ENCODE measurements around the gene FAM117A. TPM values are rescaled to one million over a fixed set of nuclear protein-coding genes. Genes with fewer than 3 reads are reported as not detected.
"Not testable (repeated sequence)": the region's sequence is repeated elsewhere in the genome, so short reads cannot be mapped to it uniquely, and the experiment has no call there.

Gene FAM117A
- total RNA-seq, 1 donor from 2014 or later = 5.2 TPM

GRCh38 chr17:49730078-49730784 lies 33.7 kb downstream of the FAM117A start:
- H3K4me3 ChIP-seq (ENCODE audit: low read length in 3 of 3) = peak overlapping the region in 2 of 3 donors; percentile 1 to 33
- H3K36me3 ChIP-seq (ENCODE audit: control insufficient read depth in 3 of 3, insufficient read depth in 3 of 3, low read length in 3 of 3) = no peaks in the 10 kb centered on the region
- no peaks in the 10 kb centered on the region for H3K9me3 ChIP-seq (ENCODE audit: control insufficient read depth in 3 of 3, low read length in 3 of 3)
- H3K4me1 ChIP-seq (ENCODE audit: control insufficient read depth in 3 of 3, insufficient read depth in 3 of 3, low read length in 3 of 3) = peaks cover 35 to 39% (median 38%) of the 10 kb centered on the region in 3 donors
- no peaks in the 10 kb centered on the region for H3K27me3 ChIP-seq (ENCODE audit: control insufficient read depth in 3 of 3, insufficient read depth in 3 of 3, low read length in 3 of 3)
- H3K9ac ChIP-seq (ENCODE audit: low read depth in 1 of 3, low read length in 3 of 3) = peak overlapping the region in 2 of 3 donors; percentile 13 to 41
- H3K27ac ChIP-seq (ENCODE audit: low read depth, low read length) = peak overlapping the region; percentile 61

DNA sequence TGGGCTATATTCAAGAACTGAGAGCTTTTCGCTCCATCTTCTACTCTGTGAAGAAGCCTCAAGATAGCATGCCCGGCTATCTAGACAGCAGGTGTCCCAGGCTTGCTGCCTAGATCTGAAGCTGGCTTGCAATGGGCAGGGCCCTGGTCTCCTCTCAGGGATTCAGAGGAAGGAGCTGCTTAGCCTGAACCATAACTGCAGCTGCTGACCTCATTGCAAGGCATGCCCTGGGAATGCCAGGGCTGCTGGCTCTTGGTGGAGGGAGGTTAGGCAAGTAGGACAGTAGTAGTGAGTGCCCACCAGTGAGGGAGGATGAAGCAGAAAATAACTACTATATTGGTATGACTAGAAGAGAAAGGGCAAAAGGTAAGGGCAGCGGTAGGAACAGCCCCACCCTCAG lies 34.9 kb downstream of the FAM117A start:
- Histone ChIP-seq H3K27ac (ENCODE audit: low read depth, low read length) (peak overlapping the region; percentile 61), H3K4me1 (ENCODE audit: control insufficient read depth in 3 of 3, insufficient read depth in 3 of 3, low read length in 3 of 3) (peaks cover 39 to 42% (median 39%) of the 10 kb centered on the region in 3 donors), H3K27me3 (ENCODE audit: control insufficient read depth in 3 of 3, insufficient read depth in 3 of 3, low read length in 3 of 3) (no peaks in the 10 kb centered on the region), H3K9ac (ENCODE audit: low read depth in 1 of 3, low read length in 3 of 3) (no peak overlapping the region), H3K9me3 (ENCODE audit: control insufficient read depth in 3 of 3, low read length in 3 of 3) (no peaks in the 10 kb centered on the region), H3K36me3 (ENCODE audit: control insufficient read depth in 3 of 3, insufficient read depth in 3 of 3, low read length in 3 of 3) (no peaks in the 10 kb centered on the region), H3K4me3 (ENCODE audit: low read length in 3 of 3) (no peak overlapping the region)

GRCh38 chr17:49728425-49728824 lies 35.5 kb downstream of the FAM117A start:
- H3K27me3 ChIP-seq (ENCODE audit: control insufficient read depth in 3 of 3, insufficient read depth in 3 of 3, low read length in 3 of 3) = no peaks in the 10 kb centered on the region
- no peaks in the 10 kb centered on the region for H3K9me3 ChIP-seq (ENCODE audit: control insufficient read depth in 3 of 3, low read length in 3 of 3)
- no peak overlapping the region for H3K27ac ChIP-seq (ENCODE audit: low read depth, low read length)
- peaks cover 44 to 46% (median 45%) of the 10 kb centered on the region in 3 donors for H3K4me1 ChIP-seq (ENCODE audit: control insufficient read depth in 3 of 3, insufficient read depth in 3 of 3, low read length in 3 of 3)
- H3K9ac ChIP-seq (ENCODE audit: low read depth in 1 of 3, low read length in 3 of 3) = no peak overlapping the region
- H3K4me3 ChIP-seq (ENCODE audit: low read length in 3 of 3) = no peak overlapping the region
- H3K36me3 ChIP-seq (ENCODE audit: control insufficient read depth in 3 of 3, insufficient read depth in 3 of 3, low read length in 3 of 3) = no peaks in the 10 kb centered on the region

DNA sequence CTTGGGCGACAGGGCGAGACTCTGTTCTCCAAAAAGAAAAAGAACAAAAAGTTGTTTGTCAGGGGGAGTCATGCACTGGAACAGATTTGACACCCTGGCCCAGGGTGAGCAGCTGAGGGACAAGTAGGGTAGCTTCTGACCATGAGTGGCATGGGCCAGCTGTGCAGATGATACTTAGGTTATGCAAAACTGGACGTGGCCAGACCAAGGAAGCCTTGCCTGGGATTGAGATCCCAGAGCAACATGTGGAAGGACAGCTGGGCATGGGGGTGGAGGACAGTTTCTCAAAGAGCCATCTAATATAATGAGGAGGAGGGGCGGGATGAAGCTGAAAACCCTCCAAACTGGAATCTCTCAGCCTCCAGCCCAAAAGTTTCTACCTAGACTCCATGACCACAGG lies 36.6 kb downstream of the FAM117A start:
- Histone ChIP-seq H3K9ac (ENCODE audit: low read depth in 1 of 3, low read length in 3 of 3) (no peak overlapping the region), H3K4me1 (ENCODE audit: control insufficient read depth in 3 of 3, insufficient read depth in 3 of 3, low read length in 3 of 3) (peaks cover 51 to 52% (median 52%) of the 10 kb centered on the region in 3 donors), H3K4me3 (ENCODE audit: low read length in 3 of 3) (no peak overlapping the region), H3K9me3 (ENCODE audit: control insufficient read depth in 3 of 3, low read length in 3 of 3) (no peaks in the 10 kb centered on the region), H3K36me3 (ENCODE audit: control insufficient read depth in 3 of 3, insufficient read depth in 3 of 3, low read length in 3 of 3) (peaks cover 0 to under 1% (median 0%) of the 10 kb centered on the region in 3 donors), H3K27ac (ENCODE audit: low read depth, low read length) (no peak overlapping the region), H3K27me3 (ENCODE audit: control insufficient read depth in 3 of 3, insufficient read depth in 3 of 3, low read length in 3 of 3) (no peaks in the 10 kb centered on the region)

DNA sequence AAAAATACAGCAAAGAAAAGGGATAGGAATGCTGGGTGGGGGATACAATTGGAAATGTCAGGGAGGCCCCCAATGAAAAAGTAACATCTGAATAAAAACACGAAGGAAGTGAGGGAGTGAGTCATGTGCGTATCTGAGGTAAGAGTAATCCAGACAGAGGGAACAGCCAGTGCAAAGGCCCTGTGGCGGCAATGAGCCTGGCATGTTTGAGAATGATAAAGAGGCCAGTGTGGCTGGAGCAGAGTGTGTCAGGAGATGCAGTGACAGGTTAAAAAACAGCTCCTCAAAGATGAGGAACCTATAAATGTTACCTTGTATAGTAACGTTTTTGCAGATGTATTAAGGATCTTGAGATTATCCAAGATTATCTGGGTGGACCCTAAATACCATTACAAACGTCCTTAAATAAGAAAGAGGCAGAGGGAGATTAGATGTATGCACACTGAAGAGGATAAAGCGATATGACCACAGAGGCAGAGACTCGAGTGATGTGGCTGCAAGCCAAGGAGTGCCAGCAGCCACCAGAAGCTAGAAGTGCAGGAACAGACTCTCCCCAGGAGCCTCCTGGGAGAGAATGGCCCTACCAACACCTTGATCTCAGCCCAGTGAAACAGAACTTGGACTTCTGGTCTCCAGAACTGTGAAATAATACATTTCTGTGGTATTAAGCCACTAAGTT lies 38.3 kb downstream of the FAM117A start:
- Histone ChIP-seq H3K4me1 (ENCODE audit: control insufficient read depth in 3 of 3, insufficient read depth in 3 of 3, low read length in 3 of 3) (peaks cover 48 to 50% (median 48%) of the 10 kb centered on the region in 3 donors), H3K27me3 (ENCODE audit: control insufficient read depth in 3 of 3, insufficient read depth in 3 of 3, low read length in 3 of 3) (no peaks in the 10 kb centered on the region), H3K27ac (ENCODE audit: low read depth, low read length) (no peak overlapping the region), H3K4me3 (ENCODE audit: low read length in 3 of 3) (no peak overlapping the region), H3K36me3 (ENCODE audit: control insufficient read depth in 3 of 3, insufficient read depth in 3 of 3, low read length in 3 of 3) (peaks cover 0 to 4% (median 0%) of the 10 kb centered on the region in 3 donors), H3K9me3 (ENCODE audit: control insufficient read depth in 3 of 3, low read length in 3 of 3) (no peaks in the 10 kb centered on the region), H3K9ac (ENCODE audit: low read depth in 1 of 3, low read length in 3 of 3) (no peak overlapping the region)

DNA sequence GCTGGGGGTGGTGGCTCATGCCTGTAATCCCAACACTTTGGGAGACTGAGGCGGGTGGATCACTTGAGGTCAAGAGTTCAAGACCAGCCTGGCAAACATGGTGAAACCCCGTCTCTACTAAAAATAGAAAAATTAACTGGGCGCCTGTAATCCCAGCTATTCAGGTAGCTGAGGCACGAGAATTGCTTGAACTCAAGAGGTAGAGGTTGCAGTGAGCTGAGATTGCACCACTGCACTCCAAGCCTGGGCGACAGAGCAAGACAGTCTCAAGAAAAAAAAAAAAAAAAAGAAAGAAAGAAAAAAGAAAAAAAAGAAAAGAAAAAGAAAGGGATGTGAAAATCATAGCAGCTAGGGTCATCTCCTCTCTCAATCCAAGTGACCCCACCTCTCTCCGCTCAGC lies 39.4 kb downstream of the FAM117A start:
- peaks cover 38 to 40% (median 38%) of the 10 kb centered on the region in 3 donors for H3K4me1 ChIP-seq (ENCODE audit: control insufficient read depth in 3 of 3, insufficient read depth in 3 of 3, low read length in 3 of 3)
- peak overlapping the region; percentile 62 for H3K27ac ChIP-seq (ENCODE audit: low read depth, low read length)
- not testable (repeated sequence) for H3K9ac ChIP-seq (ENCODE audit: low read depth in 1 of 3, low read length in 3 of 3); H3K9me3 ChIP-seq (ENCODE audit: control insufficient read depth in 3 of 3, low read length in 3 of 3); H3K36me3 ChIP-seq (ENCODE audit: control insufficient read depth in 3 of 3, insufficient read depth in 3 of 3, low read length in 3 of 3); H3K4me3 ChIP-seq (ENCODE audit: low read length in 3 of 3); H3K27me3 ChIP-seq (ENCODE audit: control insufficient read depth in 3 of 3, insufficient read depth in 3 of 3, low read length in 3 of 3)

DNA sequence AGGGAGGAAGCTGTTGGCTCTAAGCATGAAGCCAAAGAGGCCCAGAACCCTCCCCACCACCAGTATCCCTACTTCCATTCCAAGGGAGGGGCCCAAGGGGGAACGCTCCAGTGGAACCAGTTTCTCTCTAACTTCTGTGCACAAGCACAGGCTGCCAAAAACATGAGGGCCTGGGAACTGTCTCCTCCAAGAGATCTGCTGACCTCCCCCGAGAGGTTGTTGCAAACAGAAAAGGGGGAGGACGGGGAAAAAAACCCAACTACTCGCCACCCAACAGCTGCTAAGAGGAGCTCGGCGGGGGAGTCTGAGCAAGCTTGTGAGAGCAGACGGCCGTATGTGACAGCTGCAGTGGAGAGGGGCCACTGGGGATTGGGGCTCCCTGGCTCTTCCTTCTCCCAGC lies 40.5 kb downstream of the FAM117A start:
- Histone ChIP-seq H3K36me3 (ENCODE audit: control insufficient read depth in 3 of 3, insufficient read depth in 3 of 3, low read length in 3 of 3) (peaks cover 4 to 10% (median 6%) of the 10 kb centered on the region in 3 donors), H3K9ac (ENCODE audit: low read depth in 1 of 3, low read length in 3 of 3) (no peak overlapping the region), H3K27me3 (ENCODE audit: control insufficient read depth in 3 of 3, insufficient read depth in 3 of 3, low read length in 3 of 3) (no peaks in the 10 kb centered on the region), H3K27ac (ENCODE audit: low read depth, low read length) (peak overlapping the region; percentile 62), H3K4me1 (ENCODE audit: control insufficient read depth in 3 of 3, insufficient read depth in 3 of 3, low read length in 3 of 3) (peaks cover 26 to 30% (median 27%) of the 10 kb centered on the region in 3 donors), H3K4me3 (ENCODE audit: low read length in 3 of 3) (no peak overlapping the region), H3K9me3 (ENCODE audit: control insufficient read depth in 3 of 3, low read length in 3 of 3) (no peaks in the 10 kb centered on the region)

GRCh38 chr17:49722066-49722465 lies 41.9 kb downstream of the FAM117A start:
- Histone ChIP-seq H3K27ac (ENCODE audit: low read depth, low read length) (peak overlapping the region; percentile 40), H3K4me3 (ENCODE audit: low read length in 3 of 3) (no peak overlapping the region), H3K9ac (ENCODE audit: low read depth in 1 of 3, low read length in 3 of 3) (no peak overlapping the region), H3K4me1 (ENCODE audit: control insufficient read depth in 3 of 3, insufficient read depth in 3 of 3, low read length in 3 of 3) (peaks cover 25 to 30% (median 30%) of the 10 kb centered on the region in 3 donors), H3K27me3 (ENCODE audit: control insufficient read depth in 3 of 3, insufficient read depth in 3 of 3, low read length in 3 of 3) (no peaks in the 10 kb centered on the region), H3K9me3 (ENCODE audit: control insufficient read depth in 3 of 3, low read length in 3 of 3) (no peaks in the 10 kb centered on the region), H3K36me3 (ENCODE audit: control insufficient read depth in 3 of 3, insufficient read depth in 3 of 3, low read length in 3 of 3) (peaks cover 4 to 10% (median 10%) of the 10 kb centered on the region in 3 donors)

DNA sequence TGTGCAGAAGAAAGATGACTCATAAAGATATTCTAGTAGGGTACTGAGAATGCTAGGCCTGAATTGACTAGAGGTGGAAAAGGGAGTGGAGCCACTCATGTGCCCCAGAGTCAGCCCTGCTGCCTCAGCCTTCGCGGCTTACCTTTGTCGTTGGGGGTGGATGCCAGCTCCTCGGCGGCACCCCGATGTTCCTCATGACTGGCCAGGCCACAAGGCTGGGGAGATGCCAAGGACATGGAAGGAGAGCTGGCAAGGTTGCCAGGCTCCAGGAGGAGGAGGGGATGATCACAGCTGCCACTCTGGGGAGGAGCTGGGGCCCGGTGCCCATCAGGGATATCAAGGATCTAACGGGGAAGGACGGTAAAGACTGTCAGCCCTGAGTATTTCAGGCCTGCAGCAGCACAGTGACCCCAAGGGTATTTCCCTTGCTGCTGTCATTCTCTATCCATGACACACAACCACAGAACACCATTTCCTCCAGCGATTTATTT lies 46.5 kb downstream of the FAM117A start:
- Histone ChIP-seq H3K9ac (ENCODE audit: low read depth in 1 of 3, low read length in 3 of 3) (no peak overlapping the region), H3K27me3 (ENCODE audit: control insufficient read depth in 3 of 3, insufficient read depth in 3 of 3, low read length in 3 of 3) (no peaks in the 10 kb centered on the region), H3K4me1 (ENCODE audit: control insufficient read depth in 3 of 3, insufficient read depth in 3 of 3, low read length in 3 of 3) (peaks cover 15 to 18% (median 16%) of the 10 kb centered on the region in 3 donors), H3K9me3 (ENCODE audit: control insufficient read depth in 3 of 3, low read length in 3 of 3) (no peaks in the 10 kb centered on the region), H3K27ac (ENCODE audit: low read depth, low read length) (peak overlapping the region; percentile 46), H3K4me3 (ENCODE audit: low read length in 3 of 3) (peak overlapping the region in 1 of 3 donors; percentile 3), H3K36me3 (ENCODE audit: control insufficient read depth in 3 of 3, insufficient read depth in 3 of 3, low read length in 3 of 3) (peaks cover 11 to 23% (median 15%) of the 10 kb centered on the region in 3 donors)
